Activated CD4-positive, alpha-beta T cell treated with anti-CD3 and anti-CD28 coated beads, Interleukin-2, Interleukin-6, amounts not matched to agents 100 ng/mL and 50 ng/mL, durations not matched to agents 16 hours and 8 hours (primary cell): Measurements from ENCODE around the gene WDR81.
"Not testable (repeated sequence)": the region's sequence is repeated elsewhere in the genome, so short reads cannot be mapped to it uniquely, and the experiment has no call there.

Experiments used
- DNase-seq: peaks from one replicate; pipeline ENCODE4 v3.0.0-alpha.2; 2020

WDR81 gene

GRCh38 chr17:1713878-1714426 lies 10.6 kb upstream of the WDR81 start:
- DNase-seq = no peak

DNA sequence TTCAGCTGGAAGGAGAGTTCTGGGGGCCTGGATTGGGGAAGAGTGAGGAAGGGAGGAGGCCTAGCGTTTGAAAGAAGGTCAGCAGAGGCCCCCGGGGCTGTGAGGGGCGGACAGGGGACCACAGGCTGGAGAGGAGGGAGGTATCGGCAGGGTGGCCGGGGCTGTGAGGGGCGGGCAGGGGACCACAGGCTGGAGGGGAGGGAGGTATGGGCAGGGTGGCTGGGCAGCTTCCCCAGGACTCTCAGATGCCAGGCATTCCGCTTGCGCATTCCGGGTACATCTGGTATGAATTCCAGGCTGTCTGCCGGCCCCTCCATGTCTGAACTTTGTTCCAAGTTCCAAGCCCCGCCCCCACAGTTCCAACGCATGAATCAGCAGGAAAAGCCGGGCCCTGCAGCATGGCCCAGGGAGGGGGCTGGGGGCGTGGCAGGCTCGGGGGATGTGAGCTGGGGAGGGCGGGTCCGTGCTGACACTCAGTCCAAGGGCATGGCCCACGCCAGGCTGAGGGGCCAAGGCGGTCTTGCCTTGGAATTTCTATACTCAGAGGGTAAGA lies 10.0 kb upstream of the WDR81 start:
- peak; percentile 38 for DNase-seq

DNA sequence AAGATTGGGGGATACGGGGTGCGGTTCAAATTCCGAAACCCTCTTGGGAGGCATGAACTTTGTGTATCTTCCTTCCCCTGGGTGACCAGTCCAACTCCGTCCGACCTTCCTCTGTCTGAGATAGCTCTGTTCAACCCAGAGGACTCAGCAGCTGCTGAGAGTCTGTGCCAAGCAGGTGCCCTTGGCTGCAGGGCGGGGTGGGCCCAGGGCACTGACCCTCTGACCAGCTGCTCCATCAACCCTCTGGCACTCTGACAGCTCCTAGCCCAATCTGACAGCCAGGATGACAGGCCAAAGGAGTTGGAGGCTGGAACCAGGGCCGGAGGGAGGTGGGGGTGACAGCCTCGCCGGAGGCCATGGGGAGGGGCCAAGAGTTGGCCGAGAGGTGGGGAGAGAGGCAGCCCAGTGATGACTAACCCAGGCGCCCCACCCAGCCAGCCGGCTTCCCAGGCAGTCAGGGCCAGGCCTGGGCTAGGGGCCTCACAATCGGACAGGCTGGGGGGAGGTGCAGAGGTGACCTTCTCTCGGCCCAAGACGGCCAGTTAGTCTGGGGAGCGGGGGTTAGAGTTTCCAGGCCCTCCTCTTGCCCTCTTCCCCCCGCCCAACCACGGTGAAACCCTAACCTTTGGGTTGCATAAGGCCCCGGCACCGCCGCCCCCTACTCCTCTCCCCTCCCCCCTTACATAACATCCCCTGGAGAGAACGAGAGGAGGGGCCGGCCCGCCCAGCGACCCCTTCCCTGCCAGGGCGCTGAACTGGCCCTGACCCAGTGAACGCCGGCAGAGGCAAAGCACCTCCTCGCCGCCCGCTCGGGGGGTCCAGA lies 9.3 kb upstream of the WDR81 start:
- DNase-seq = peak; percentile 61

- no peak for DNase-seq
Observed at GRCh38 chr17:1715803-1716075, 8.8 kb upstream of the WDR81 start.

DNA sequence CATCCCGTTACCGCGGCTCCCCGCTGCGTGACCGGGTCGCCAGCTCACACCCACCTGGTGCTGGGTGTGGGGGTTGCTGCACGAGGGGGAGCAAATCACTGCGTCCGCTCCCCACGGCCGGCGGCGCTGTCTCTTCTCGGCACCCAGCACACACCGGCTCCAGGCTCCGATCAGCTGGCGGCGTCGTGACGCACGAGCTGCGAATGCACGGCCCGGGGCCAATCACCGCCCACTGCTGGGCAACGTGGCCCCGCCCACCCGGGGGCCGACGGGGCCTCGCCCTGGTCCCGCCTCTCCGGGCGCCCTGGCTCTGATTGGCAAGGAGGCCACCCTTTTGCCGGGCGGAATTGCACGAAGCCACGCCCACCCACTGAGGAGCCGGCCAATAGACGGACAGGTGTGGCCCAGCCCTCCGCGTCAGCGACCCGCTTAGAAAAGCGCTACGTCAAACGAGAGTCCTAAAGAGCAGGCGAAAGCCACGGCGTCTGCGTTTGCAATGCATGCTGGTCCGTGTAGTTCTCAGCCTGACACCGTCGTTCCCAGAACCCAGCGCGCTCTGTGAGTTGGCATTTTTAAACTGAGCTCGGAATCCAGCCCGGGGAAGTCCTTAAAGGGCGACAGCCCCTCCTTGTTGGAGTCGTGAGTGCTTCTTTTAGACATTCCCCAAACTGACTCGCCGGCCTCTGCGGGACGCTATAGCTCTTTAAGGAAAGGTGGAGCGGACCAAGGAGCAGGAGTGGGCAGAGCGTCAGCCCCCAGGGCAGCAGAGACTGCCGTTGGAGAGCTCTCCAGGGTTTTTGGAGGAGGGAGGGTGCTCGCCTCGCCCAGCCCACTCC lies 8.2 kb upstream of the WDR81 start:
- peak; percentile 100 for DNase-seq

GRCh38 chr17:1716912-1717695 lies 7.4 kb upstream of the WDR81 start:
- peak; percentile 97 for DNase-seq

GRCh38 chr17:1718362-1719165 lies 5.9 kb upstream of the WDR81 start:
- DNase-seq = no peak

DNA sequence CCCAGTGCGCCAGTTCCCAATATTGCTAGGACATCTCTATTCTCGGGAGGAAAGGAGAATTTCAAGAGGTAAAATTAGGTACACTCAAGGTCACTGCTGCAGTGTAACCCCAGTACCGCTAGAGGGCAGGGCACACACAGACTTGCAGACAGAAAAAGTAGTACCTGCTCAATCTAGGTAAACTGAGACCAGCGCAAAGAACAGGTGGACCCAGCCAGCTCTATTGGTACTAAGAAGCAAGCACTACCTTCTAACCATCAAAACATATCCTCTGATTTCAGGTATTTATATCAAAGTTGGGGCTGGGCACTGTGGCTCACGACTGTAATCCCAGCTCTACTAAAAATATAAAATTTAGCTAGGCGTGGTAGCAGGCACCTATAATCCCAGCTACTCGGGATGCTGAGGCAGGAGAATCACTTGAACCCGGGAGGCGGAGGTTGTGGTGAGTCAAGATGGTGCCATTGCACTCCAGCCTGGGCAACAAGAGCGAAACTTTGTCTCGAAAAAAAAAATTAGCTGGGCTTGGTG lies 3.6 kb upstream of the WDR81 start:
- DNase-seq = peak; percentile 77

DNA sequence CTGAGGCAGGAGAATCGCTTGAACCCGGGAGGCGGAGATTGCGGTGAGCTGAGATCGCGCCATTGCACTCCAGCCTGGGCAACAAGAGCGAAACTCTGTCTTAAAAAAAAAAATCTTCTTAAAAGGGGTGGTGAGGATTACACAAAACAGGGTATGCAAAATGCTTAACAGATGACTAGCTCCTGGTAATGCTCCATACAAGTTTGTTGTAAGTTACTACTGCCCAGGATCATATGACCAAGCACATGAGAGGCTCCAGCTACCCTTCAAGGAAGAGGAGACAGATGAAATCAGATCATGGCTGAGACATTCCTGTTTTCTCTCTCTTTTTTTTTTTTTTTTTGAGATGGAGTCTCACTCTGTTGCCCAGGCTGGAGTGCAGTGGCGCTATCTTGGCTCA lies 2.5 kb upstream of the WDR81 start:
- not testable (repeated sequence) for DNase-seq

DNA sequence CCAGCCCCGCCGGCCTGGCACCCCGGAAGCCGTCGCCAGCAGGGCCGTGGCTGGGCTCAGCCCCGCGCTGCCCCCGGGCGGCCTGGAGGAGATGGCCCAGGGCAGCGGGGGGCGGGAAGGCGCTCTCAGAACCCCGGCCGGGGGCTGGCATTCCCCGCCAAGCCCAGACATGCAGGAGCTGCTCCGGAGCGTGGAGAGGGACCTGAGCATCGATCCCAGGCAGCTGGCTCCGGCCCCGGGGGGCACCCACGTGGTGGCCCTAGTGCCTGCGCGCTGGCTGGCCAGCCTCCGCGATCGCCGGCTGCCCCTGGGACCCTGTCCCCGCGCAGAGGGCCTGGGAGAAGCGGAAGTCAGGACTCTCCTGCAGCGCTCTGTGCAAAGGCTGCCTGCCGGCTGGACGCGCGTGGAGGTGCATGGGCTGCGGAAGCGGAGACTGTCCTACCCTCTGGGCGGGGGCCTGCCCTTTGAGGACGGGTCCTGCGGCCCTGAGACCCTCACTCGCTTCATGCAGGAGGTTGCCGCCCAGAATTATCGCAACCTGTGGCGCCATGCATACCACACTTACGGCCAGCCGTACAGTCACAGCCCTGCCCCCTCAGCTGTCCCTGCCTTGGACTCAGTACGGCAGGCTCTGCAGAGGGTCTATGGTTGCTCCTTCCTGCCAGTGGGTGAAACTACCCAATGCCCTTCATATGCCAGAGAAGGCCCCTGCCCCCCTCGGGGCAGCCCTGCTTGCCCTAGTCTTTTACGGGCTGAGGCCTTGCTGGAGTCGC lies 551 bp downstream of the WDR81 start:
- no peak for DNase-seq

GRCh38 chr17:1725642-1726511 lies 1.4 kb downstream of the WDR81 start:
- no peak for DNase-seq

- DNase-seq = no peak
Observed at GRCh38 chr17:1726626-1727257, 2.2 kb downstream of the WDR81 start.

GRCh38 chr17:1727258-1727789 lies 2.8 kb downstream of the WDR81 start:
- no peak for DNase-seq

GRCh38 chr17:1727876-1728630 lies 3.5 kb downstream of the WDR81 start:
- DNase-seq = no peak

DNA sequence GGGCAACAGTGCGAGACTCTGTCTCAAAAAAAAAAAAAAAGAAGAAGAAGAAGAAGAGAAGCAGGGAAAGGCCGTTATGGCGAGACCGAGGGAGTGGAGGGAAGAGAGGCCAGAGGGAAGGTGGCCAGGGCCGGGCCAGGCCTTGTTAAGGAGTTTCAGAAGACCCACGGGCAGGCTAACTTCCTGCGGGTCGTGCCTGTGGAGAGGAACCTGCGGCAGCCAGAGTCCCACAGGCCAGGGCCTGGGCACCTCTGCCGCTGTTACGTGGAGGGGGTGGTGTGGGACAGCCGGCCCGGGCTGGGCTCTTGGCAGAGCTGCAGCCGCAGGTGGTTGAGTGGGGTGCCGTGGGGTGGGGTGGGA lies 5.4 kb downstream of the WDR81 start:
- no peak for DNase-seq

DNA sequence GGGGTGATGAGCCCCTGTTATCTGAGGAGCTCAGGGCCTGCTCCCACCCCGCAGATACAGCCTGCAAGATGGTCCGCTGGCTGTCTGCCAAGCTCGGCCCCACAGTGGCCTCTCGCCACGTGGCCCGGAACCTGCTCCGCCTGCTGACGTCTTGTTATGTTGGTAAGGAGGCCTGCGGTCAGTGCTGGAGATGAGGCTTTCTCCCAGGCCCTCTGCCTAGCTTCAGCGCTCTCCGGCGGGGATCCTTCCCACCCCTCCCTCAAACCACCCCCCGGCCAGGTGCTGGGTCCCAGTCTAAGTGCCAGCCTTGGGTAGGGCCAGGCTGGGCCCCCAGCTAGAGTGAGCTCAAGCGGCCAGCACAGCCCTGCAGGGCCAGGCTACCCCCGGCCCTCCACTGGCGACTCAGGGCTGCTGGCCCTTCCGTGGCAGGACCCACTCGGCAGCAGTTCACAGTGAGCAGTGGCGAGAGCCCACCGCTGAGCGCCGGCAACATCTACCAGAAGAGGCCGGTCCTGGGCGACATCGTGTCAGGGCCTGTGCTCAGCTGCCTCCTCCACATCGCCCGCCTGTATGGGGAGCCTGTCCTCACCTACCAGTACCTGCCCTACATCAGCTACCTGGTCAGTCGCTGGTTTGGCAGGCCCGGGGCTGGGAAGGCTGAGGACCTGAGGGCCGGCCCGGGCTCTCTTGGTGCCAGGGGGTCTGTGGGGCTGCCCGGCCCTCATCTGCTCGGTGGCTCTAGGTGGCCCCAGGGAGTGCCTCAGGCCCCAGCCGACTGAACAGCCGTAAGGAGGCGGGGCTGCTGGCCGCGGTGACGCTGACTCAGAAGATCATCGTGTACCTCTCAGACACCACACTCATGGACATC lies 6.1 kb downstream of the WDR81 start:
- DNase-seq = no peak

- no peak for DNase-seq
Observed at GRCh38 chr17:1731194-1731506, 6.6 kb downstream of the WDR81 start.
